Osteoblast (primary cell): ENCODE data around the gene WIPF2. TPM values are rescaled to one million over a fixed set of nuclear protein-coding genes. Genes with fewer than 3 reads are reported as not detected.

Experiments
- DNase-seq: peaks from one replicate; pipeline ENCODE4 v3.0.0; 2011; ENCODE audit warnings: low spot score, mixed read lengths; ENCODE audit not compliant: insufficient read length; ENCODE audit errors: missing footprints
- H2AFZ ChIP-seq: 2 replicates; pipeline ENCODE4 v1.6.0; 2011; ENCODE audit warnings: mild to moderate bottlenecking, low read length
- H3K27ac ChIP-seq: 2 replicates; pipeline ENCODE4 v1.5.1; 2011; ENCODE audit warnings: mild to moderate bottlenecking, low read depth, low read length, moderate library complexity
- H3K27me3 ChIP-seq: 2 replicates; pipeline ENCODE4 v1.6.0; 2012; ENCODE audit warnings: mild to moderate bottlenecking, control low read depth, inconsistent platforms, low read length, moderate library complexity; ENCODE audit not compliant: insufficient read depth
- H3K36me3 ChIP-seq: 2 replicates; pipeline ENCODE4 v1.5.1; 2011; ENCODE audit warnings: mild to moderate bottlenecking, low read length, control low read depth, moderate library complexity; ENCODE audit not compliant: insufficient read depth
- H3K4me1 ChIP-seq: 2 replicates; pipeline ENCODE4 v1.5.1; 2011; ENCODE audit warnings: mild to moderate bottlenecking, low read length, control low read depth, moderate library complexity; ENCODE audit not compliant: insufficient read depth
- H3K4me2 ChIP-seq: 2 replicates; pipeline ENCODE4 v1.6.0; 2011; ENCODE audit warnings: mild to moderate bottlenecking, low read length; ENCODE audit not compliant: insufficient read depth
- H3K4me3 ChIP-seq: fragments of 200-600 bp; sonication (generic); 3 replicates; pipeline ENCODE4 v1.5.1; 2012; ENCODE audit warnings: mild to moderate bottlenecking, low read length, inconsistent platforms; ENCODE audit not compliant: insufficient read depth
- H3K79me2 ChIP-seq: 2 replicates; pipeline ENCODE4 v1.6.0; 2012; ENCODE audit warnings: mild to moderate bottlenecking, low read length, control low read depth, inconsistent platforms; ENCODE audit not compliant: insufficient read depth
- H3K9me3 ChIP-seq: 2 replicates; pipeline ENCODE4 v1.5.1; 2011; ENCODE audit warnings: low read depth, low read length, control low read depth
- H4K20me1 ChIP-seq: 2 replicates; pipeline ENCODE4 v1.6.0; 2012; ENCODE audit warnings: mild to moderate bottlenecking, low read length, control low read depth; ENCODE audit not compliant: insufficient read depth
- total RNA-seq: library from RNA; depleted of rRNA; stranded (reverse); fragments of >200 nt; gene quantifications from 2 replicates; pipeline ENCODE4 v1.2.3, GENCODE V29; 2012
- TF ChIP-seq, protein P1 (sequence below): IDR thresholded peaks from 2 replicates; pipeline ENCODE4 v1.5.1; 2011; ENCODE audit warnings: mild to moderate bottlenecking, low read depth, low read length, moderate library complexity; ENCODE audit errors: extremely low read depth

WIPF2 gene
- total RNA-seq, 1 donor = 8.0 TPM

DNA sequence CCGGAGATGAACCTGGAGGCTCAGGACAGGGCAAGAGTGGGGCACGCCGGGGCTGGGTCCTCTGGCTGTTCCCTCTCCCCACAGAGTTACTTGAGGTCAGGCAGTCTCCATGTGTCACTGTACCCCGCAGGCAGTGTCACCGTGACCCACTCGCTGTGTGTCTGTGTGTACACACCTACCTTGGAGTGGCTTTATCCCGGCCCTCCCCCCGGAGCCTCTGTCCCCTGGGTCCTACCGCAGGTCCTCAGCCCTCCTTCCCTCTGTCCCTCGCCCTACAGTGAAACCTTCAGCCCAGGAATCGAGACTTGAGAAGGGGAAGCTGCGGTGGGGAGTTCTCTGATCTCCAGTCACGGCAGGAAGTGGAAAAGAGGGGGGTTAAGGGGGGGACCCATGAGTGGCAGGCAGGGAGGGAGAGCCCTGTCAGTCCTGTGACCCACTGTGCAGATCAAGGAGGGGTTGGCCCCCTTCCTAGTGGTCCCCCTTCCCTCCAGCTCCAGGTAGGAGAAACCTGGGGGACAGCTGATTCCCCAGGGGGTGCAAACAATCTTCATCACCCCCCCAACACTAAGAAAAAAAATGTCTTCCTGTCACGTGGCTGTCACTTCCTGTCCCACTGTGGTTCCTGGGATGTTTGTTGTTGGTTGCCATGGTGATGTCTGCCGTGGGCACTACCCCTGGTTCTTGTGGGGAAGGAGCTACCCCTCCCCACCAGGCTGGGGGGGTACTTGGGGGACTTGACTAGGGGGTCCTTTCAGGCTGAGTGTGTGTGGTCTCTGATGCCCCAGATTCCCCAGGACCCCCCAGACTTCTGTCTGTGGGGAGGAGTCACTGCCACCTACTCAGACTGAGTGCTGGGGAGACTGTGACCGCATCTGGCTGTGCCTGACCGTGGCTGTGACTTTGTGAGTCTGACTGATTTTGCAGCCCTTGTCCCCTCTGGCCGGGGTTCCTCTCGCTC is 103.5 kb downstream of the WIPF2 start:
- Histone ChIP-seq H3K36me3 (no peaks in the 10 kb centered on the region), H3K9me3 (no peaks in the 10 kb centered on the region), H2AFZ (peak overlapping the region; percentile 67), H3K4me3 (peak overlapping the region; percentile 86), H4K20me1 (peaks cover 60% of the 10 kb centered on the region), H3K79me2 (peaks cover 94% of the 10 kb centered on the region), H3K27me3 (no peaks in the 10 kb centered on the region), H3K27ac (peak overlapping the region; percentile 99), H3K4me1 (peaks cover 84% of the 10 kb centered on the region), H3K4me2 (peak overlapping the region; percentile 97)
- DNase-seq = peak; percentile 96
- TF ChIP-seq, protein P1, sequence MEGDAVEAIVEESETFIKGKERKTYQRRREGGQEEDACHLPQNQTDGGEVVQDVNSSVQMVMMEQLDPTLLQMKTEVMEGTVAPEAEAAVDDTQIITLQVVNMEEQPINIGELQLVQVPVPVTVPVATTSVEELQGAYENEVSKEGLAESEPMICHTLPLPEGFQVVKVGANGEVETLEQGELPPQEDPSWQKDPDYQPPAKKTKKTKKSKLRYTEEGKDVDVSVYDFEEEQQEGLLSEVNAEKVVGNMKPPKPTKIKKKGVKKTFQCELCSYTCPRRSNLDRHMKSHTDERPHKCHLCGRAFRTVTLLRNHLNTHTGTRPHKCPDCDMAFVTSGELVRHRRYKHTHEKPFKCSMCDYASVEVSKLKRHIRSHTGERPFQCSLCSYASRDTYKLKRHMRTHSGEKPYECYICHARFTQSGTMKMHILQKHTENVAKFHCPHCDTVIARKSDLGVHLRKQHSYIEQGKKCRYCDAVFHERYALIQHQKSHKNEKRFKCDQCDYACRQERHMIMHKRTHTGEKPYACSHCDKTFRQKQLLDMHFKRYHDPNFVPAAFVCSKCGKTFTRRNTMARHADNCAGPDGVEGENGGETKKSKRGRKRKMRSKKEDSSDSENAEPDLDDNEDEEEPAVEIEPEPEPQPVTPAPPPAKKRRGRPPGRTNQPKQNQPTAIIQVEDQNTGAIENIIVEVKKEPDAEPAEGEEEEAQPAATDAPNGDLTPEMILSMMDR = no peak

DNA sequence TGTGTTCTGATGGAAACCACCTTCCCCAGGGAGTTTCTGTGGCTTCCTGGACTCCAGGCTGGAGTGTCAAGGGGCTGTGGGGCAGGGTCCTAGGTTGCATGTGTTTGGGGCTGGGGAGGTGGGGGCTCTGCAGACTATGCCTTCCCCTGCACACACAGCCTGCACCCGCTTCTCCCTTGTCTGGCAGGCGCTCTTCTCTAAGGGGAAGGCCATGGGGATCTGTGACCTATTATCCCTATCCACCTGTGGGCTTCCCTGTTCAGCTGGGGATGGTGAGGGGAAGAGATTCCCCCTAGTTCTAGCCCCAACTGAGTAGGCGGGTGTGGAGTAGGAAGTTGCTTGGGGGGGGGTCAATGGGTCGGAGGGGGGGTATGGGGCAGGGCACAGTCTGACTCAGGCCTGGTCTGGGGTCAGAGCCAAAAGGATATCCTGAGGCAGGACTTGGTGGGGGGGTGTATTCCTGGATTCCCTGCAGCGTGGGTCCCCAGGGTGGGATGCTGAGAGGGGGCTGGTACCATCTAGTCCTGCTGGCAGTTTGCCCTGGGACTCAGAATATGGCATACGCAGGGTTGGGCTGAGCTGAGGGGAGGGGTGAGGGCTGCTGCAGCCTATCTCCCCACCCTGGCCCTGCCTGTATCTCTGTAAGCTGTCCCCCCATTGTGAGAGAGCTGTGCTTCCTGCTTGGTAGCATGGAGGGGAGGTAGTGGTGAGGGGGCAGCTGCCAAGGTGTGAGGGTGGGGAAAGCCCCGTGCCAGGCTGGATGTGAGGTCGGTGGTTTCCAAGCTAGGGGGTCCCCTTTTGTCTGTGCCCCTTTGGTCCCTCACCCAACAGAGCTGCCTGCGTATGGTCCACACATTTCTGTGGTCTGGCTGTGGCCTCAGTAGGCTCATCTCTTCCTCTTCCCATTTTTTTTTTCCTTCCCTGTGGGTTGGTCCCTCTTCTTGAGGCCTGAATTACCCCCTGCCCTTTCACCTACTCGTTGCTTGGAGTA is 104.6 kb downstream of the WIPF2 start:
- peak; percentile 92 for DNase-seq
- TF ChIP-seq, protein P1 = no peak
- Histone ChIP-seq H3K4me1 (peaks cover 87% of the 10 kb centered on the region), H3K36me3 (no peaks in the 10 kb centered on the region), H3K27ac (peak overlapping the region; percentile 99), H3K4me2 (peak overlapping the region; percentile 97), H2AFZ (no peak overlapping the region), H3K27me3 (no peaks in the 10 kb centered on the region), H3K9me3 (no peaks in the 10 kb centered on the region), H3K4me3 (peak overlapping the region; percentile 86), H3K79me2 (peaks cover 98% of the 10 kb centered on the region), H4K20me1 (peaks cover 68% of the 10 kb centered on the region)

DNA sequence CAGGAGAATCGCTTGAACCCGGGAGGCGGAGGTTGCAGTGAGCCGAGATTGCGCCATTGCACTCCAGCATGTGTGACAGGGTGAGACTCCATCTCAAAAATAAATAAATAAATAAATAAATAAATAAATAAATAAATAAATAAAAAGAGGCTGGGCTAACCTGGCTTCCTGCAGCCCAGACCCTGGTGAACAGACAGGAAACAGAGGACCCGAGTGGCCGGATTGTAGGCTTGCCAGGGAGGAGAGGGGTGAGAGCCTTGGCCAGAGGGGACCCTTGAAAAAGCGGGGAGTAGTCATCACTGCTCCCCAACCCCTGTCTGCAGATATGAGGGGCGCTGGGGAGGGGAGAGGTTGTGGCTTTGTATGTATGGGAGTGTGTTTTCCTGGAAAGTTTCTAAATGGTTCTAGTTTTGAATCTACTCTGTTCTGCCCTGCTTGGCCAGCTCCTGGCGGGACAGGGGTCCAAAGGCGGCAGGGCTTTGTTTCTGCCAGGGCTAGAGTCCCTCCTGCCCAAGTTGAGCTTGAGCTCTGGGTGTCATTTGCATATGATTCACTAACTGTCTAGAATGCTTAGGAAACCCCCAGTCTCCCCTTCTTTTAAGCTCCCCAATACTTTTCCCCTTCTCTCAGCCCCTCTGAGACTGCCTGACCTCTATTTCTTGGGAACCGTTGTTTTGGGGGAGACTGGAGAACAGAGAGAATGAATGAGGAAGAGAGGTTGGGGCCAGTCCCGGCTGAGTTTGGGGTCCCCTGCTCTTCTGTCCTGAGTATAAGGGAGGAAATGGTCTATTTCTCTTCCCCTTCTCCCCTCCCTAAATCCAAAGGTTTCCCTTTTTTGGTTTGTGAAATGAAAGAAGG is 106.3 kb downstream of the WIPF2 start:
- H3K4me3 ChIP-seq = no peak overlapping the region
- H3K9me3 ChIP-seq = no peaks in the 10 kb centered on the region
- peak overlapping the region; percentile 51 for H3K27ac ChIP-seq
- H3K4me1 ChIP-seq = peaks cover 82% of the 10 kb centered on the region
- H3K27me3 ChIP-seq = no peaks in the 10 kb centered on the region
- peaks cover 98% of the 10 kb centered on the region for H3K79me2 ChIP-seq
- TF ChIP-seq, protein P1 = no peak
- peaks cover 70% of the 10 kb centered on the region for H4K20me1 ChIP-seq
- DNase-seq = peak; percentile 79
- peak overlapping the region; percentile 75 for H3K4me2 ChIP-seq
- H2AFZ ChIP-seq = no peak overlapping the region
- no peaks in the 10 kb centered on the region for H3K36me3 ChIP-seq
